HUDEP-2 (cell line): ENCODE measurements around the gene SLC25A47.

ENCODE experiments used
- DNase-seq, 76 experiments: peaks; one replicate each; lab custom pipeline; 2025; ENCODE audit not compliant: unreplicated experiment in 76 of 76; lab: John Stamatoyannopoulos, UW

Gene SLC25A47

GRCh38 chr14:100322138-100322957, 791 bp upstream of the SLC25A47 start:
- DNase-seq, result no peak

GRCh38 chr14:100323942-100324307, 786 bp downstream of the SLC25A47 start:
- DNase-seq, result no peak

DNA sequence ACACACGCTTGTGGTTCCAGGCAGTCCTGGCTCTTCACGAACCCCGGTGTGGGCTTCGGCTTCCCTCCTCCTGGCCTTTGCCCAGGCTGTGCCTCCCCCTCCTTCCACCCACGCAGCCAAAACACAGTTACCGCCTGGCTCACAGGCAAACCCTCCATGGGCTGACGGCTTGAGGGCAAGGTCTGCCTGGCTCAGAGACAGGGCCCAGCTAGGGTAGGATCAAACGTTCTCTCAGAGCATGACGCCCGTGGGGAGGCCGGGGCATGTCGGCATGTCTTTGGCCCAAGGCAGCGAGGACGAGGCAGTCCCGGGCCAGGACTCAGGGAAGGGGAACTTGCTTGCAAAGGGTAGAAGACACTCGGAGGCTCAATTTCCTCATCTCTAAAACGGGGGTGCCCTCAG, 2.1 kb downstream of the SLC25A47 start:
- DNase-seq, result peak in 2 of 76 experiments; percentile 12 to 13

- no peak for DNase-seq
Measured at GRCh38 chr14:100325958-100326357, 2.8 kb downstream of the SLC25A47 start.

DNA sequence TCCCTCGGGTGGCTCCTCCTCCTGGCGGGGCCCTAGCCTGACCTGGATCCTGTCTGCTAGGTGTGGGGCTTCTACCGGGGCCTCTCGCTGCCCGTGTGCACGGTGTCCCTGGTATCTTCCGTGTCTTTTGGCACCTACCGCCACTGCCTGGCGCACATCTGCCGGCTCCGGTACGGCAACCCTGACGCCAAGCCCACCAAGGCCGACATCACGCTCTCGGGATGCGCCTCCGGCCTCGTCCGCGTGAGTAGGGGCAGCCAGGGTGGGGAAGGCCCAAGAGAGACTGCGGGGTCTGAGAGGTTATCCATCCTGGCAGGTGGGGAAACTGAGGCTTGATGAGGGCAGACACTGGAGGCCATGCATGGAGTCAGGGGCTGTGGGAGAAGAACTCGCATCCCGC, 4.0 kb downstream of the SLC25A47 start:
- no peak for DNase-seq

DNA sequence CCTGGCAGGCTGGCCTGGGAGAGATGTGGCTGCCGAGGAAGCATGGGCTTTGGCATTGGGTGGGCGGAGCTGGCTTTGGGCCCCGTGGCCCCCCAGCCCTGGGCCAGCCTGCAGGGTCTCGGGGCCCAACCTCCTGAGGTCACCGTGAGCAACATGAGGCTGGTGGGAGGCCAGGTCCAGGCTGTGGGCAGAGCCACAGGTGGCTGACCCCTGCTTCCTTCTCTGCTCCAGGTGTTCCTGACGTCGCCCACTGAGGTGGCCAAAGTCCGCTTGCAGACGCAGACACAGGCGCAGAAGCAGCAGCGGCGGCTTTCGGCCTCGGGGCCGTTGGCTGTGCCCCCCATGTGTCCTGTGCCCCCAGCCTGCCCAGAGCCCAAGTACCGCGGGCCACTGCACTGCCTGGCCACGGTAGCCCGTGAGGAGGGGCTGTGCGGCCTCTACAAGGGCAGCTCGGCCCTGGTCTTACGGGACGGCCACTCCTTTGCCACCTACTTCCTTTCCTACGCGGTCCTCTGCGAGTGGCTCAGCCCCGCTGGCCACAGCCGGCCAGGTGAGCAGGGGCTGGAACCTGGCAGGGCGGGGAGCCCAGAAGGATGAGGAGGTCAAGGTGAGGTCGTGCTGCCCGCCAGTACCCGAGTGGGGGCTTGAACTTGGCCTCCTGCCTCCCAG, 5.5 kb downstream of the SLC25A47 start:
- DNase-seq, result no peak

GRCh38 chr14:100329233-100330006, 6.3 kb downstream of the SLC25A47 start:
- DNase-seq, result no peak

DNA sequence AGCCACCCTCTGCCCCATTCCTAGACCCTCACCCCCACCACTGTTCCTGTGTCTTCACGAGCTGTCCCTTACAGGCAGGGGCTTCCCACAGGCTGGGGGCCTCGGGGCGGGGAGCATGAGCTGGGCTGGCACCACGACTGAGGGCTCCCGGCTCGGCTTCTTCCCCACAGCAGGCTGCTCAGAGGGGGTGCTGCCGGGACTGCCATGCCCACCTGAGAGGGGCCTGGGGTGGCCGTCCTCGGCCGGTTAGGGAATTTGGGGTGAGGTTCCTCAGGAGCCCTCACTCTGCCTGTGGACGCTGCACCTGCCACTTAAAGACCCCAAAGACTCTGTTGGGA, 6.8 kb downstream of the SLC25A47 start:
- no peak for DNase-seq

GRCh38 chr14:100330388-100330931, 7.3 kb downstream of the SLC25A47 start:
- DNase-seq, result no peak

- no peak for DNase-seq
Measured at GRCh38 chr14:100332071-100332639, 9.0 kb downstream of the SLC25A47 start.

GRCh38 chr14:100332797-100333196, 9.7 kb downstream of the SLC25A47 start:
- DNase-seq, result no peak

DNA sequence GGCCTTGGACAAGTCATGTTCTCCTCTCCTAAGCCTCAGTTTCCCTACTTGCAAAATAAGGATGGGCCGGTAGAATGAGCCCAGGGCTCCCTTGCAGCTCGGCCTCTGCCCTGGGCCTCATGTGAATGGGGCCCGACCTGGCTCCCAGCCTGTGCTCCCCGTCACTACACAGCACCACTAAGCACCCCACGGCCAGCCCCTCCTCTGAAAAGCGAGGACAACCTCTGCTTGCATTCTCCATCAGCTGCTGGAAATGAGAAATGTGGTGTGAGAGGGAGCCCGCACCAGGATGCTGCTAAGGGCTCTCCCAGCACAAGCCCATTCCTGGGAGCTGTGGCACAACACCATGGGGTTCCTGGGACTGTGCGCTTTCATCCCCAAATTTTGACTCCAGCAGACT, 10.2 kb downstream of the SLC25A47 start:
- no peak for DNase-seq

DNA sequence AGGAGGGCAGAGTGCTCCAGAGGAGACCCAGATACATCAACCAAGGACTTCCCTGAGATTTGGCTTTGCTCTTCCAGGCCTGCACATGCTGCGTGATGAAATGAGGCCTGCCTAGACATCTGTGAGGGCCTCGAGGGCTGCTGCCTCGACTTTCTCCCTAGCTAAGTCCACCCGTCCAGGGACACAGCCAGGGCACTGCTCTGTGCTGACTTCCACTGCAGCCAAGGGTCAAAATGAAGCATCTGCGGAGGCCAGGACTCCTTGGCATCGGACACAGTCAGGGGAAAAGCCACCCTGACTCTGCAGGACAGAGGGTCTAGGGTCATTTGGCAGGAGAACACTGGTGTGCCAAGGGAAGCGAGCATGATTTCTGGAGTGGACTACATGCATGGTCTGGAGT, 10.7 kb downstream of the SLC25A47 start:
- no peak for DNase-seq

- no peak for DNase-seq
Measured at GRCh38 chr14:100334904-100335303, 11.8 kb downstream of the SLC25A47 start.

DNA sequence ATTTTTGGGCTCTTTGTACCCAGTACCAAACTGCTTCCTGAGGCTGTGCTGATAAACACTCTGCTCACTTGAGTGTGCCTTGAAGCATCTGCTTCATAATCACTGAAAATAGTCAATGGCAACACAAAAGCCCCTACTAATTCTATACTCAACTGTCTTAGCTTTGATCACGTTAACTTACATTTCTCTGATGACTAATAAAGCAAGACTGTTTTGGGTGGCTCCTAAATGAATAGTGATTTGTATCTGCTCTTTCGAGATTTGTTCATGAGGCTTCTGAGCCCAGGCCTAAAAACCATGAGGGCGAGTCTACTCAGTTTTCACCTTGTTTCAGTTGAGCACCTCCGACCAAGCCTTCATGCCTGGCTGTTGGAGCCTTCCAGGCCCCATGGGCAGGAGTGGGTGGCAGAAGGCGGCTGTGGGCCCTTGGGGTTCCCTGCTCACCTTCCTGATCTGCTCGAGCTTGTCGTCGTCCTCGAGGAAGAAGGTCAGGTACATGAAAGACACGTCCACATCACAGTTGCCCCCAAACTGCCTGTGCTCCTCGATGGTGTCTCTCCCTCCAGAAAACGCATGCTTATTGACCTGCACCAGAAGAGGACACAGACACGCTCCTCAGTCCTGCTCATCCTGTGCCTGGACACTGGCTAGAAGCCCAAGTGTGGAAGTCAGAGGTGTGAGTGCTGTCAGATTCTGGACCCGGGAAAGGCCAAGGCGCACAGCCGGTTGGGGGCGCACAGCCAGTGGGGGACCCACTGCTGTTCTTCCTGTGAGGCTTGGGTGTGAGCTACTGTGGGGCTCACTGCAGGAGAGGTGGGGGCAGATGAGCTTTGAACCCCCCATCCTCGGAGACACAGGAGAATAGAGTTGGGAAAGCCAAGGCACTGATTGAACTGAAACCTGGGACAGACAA, 13.7 kb downstream of the SLC25A47 start:
- no peak for DNase-seq

DNA sequence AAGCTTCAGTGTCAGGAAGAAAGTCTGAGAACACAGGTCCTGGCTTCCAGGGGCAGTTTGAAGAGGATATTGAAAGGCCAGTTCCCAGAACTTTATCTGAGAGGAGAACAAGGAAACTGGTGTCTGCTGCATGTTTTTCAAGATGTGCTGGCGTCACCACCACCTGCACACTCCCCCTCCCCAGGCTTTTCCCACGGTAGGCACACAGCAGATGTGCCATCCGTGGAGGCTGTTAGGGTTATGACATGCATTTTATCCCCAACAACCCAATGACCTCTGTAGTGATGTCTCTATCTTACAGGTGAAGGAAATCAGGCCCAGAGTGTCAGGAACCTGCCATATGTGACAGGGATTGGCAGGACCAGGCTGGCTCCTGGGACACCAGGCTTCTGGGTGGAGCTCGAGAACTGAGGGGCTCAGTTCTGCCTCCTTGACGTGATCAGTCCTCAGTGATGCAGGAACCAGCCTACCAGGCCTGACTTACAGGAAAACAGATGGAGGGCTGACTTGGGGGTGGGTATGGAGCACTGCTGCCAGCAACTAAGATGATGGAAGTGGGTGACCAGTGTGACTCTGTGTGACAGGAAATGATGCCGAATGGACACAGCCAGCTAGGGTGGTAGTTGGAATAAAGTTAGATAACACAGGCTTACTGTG, 16.8 kb downstream of the SLC25A47 start:
- DNase-seq, result no peak

- no peak for DNase-seq
Measured at GRCh38 chr14:100340423-100340813, 17.3 kb downstream of the SLC25A47 start.

GRCh38 chr14:100341301-100342031, 18.3 kb downstream of the SLC25A47 start:
- no peak for DNase-seq

DNA sequence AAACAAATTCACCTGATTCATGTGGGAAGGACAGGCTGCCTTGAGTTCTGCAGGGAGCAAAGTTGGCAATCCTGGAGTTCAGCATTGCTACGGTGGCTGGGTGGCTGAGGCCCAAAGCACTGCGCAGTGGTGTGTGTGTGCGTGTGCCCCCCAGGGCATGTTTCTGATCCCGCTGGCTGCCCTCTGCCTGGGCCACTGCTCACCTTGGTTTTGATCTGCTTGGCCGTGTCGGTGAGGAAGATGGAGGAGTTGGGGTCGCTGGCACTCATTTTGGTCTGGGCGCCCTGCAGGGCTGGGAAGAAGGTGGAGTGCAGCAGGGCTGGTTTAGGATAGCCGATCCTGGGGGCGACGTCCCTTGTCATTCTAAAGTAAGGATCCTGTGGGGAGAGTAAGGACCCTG, 19.1 kb downstream of the SLC25A47 start:
- DNase-seq, result no peak
